ENCODE measurements around the gene SLC4A9. TPM values are rescaled to one million over a fixed set of nuclear protein-coding genes. Genes with fewer than 3 reads are reported as not detected.

SLC4A9 gene
- total and polyA plus RNA-seq, 9 donors = 0.13 TPM; not detected in 8

DNA sequence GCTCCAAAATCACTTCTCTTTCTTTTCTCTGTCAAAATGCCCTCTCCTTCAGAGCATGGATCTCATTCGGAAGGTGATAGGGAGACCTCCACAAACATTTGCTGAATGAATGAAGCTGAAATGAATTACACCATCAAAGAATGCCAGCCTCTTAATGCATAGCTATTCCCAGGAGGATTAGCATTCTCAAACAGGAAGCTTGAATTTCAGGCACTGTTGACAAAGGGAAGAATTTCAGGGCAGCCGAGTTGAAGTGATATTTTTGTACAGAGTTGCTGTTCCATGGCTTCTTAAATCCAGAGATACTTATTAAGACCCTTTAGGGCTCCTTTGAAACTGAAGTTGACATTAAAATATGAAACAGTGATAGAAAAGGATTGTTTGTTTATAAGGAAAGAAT is 32.4 kb upstream of the SLC4A9 start:
- 43 to 64% (median 45%) methylated on average over 2 of the region's 2 CpGs for WGBS, 3 donors
- Histone ChIP-seq H3K27ac (no peak overlapping the region), H3K4me3 (no peak overlapping the region), H3K4me1 (ENCODE audit: insufficient read depth) (peaks cover 8% of the 10 kb centered on the region), H3K27me3 (no peaks in the 10 kb centered on the region), H3K9me3 (no peaks in the 10 kb centered on the region), H3K36me3 (no peaks in the 10 kb centered on the region)
- intact Hi-C loops (cut with DNase I) = no loop called here
- DNase-seq = no peak
- TF ChIP-seq EP300 (IDR thresholded peaks at IDR 0.05) (no peak), POLR2A (IDR thresholded peaks at IDR 0.05) (no peak)
- TF ChIP-seq, protein P1, sequence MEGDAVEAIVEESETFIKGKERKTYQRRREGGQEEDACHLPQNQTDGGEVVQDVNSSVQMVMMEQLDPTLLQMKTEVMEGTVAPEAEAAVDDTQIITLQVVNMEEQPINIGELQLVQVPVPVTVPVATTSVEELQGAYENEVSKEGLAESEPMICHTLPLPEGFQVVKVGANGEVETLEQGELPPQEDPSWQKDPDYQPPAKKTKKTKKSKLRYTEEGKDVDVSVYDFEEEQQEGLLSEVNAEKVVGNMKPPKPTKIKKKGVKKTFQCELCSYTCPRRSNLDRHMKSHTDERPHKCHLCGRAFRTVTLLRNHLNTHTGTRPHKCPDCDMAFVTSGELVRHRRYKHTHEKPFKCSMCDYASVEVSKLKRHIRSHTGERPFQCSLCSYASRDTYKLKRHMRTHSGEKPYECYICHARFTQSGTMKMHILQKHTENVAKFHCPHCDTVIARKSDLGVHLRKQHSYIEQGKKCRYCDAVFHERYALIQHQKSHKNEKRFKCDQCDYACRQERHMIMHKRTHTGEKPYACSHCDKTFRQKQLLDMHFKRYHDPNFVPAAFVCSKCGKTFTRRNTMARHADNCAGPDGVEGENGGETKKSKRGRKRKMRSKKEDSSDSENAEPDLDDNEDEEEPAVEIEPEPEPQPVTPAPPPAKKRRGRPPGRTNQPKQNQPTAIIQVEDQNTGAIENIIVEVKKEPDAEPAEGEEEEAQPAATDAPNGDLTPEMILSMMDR (IDR thresholded peaks at IDR 0.05) = no peak

DNA sequence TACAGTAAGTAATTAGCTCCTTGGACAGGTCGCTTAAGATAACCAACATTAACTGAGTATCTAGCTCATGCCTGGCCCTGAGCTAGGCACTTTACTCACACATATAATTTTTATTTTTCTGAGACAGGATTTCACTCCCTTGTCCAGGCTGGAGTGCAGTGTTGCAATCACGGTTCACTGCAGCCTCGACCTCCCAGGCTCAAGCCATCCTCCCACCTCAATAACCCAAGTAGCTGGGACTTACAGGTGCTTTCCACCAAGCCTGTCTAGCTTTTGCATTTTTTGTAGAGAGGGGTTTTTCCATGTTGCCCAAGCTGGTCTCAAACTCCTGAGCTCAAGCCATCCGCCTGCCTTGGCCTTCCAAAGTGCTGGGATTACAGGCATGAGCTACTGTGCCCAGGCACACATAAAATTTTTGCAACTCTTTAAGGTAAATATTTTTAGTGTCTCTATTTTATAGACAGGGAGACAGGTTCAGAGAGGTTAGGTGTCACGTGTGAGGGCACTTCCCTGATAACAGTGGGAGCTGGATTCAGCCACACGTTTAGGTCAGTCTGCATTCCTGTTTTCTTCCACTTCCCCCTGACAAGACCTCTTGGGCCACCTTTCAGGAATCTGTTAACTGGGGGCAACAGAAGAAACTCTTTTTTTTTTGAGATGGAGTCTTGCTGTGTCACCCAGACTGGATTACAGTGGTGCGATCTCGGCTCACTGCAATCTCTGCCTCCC is 31.8 kb upstream of the SLC4A9 start:
- 80 to 86% (median 81%) methylated on average over 8 of the region's 8 CpGs for WGBS, 3 donors
- Histone ChIP-seq H3K4me1 (ENCODE audit: insufficient read depth) (peaks cover 3% of the 10 kb centered on the region), H3K27me3 (no peaks in the 10 kb centered on the region), H3K4me3 (no peak overlapping the region), H3K9me3 (no peaks in the 10 kb centered on the region), H3K36me3 (no peaks in the 10 kb centered on the region), H3K27ac (no peak overlapping the region)
- intact Hi-C loops (cut with DNase I) = no loop called here
- no peak for DNase-seq
- no peak for TF ChIP-seq POLR2A (IDR thresholded peaks at IDR 0.05)
- TF ChIP-seq, protein P1 (IDR thresholded peaks at IDR 0.05) = no peak
- TF ChIP-seq EP300 (IDR thresholded peaks at IDR 0.05) = no peak

DNA sequence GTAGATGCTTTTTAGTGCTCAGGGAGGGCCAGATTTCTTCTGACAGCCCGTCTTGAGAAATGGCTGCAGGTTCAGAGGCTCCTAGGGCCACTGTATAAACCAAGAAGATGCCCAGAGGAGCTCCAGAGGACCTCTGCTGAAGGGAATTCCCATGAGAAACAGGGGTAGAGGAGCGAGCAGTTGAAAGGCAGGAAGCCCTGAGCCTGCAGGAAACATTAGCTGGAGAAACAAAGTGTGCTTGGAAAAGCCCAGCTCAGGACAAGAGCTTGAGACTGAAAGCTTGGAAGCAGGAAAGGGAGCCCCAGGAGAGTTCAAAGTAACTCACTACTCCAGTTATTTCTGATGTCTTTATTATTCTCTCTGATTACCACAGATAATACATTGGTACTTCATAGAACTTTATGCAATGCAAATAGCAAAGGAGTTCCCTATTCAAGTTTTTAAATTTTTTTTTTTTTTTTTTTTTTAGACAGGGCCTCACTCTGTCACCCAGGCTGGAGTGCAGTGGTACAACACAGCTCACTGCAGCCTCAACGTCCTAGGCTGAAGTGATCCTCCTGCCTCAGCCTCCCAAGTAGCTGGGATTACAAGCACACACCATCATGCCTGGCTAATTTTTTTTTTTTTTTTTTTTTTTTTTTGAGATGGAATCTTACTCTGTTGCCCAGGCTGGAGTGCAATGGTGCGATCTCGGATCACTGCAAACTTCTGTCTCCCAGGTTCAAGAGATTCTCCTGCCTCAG is 30.1 kb upstream of the SLC4A9 start:
- Histone ChIP-seq H3K9me3 (no peaks in the 10 kb centered on the region), H3K4me3 (no peak overlapping the region), H3K36me3 (no peaks in the 10 kb centered on the region), H3K27me3 (no peaks in the 10 kb centered on the region), H3K4me1 (ENCODE audit: insufficient read depth) (no peaks in the 10 kb centered on the region), H3K27ac (no peak overlapping the region)
- intact Hi-C loops (cut with DNase I) = no loop called here
- WGBS, 3 donors = 76 to 83% (median 77%) methylated on average over 5 of the region's 5 CpGs
- no peak for DNase-seq
- TF ChIP-seq POLR2A (IDR thresholded peaks at IDR 0.05) = no peak
- TF ChIP-seq, protein P1 (IDR thresholded peaks at IDR 0.05) = no peak
- TF ChIP-seq EP300 (IDR thresholded peaks at IDR 0.05) = no peak

DNA sequence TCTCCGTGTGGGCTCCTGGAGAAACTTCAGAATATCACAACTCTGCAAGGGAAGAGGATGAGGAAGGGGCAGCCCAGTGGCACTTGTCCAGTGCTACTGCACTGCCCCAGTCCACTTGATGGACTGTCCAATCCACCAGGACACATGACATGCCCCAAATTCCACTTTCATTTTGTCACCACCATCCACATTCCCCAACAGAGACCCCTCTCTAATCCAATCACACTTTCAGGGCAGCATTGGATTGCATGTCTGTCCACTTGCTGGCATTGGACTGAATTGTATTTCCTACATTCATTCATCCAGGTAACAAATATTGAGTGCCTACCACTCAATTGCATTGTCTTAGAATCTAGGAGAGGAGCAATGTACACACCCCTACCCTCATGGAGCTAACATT is 28.4 kb upstream of the SLC4A9 start:
- intact Hi-C loops (cut with DNase I) = no loop called here
- no peaks in the 10 kb centered on the region for H3K27me3 ChIP-seq
- H3K4me1 ChIP-seq (ENCODE audit: insufficient read depth) = peaks cover 3% of the 10 kb centered on the region
- WGBS, 3 donors = 62 to 69% (median 68%) methylated on average over 1 of the region's 1 CpG
- no peaks in the 10 kb centered on the region for H3K9me3 ChIP-seq
- no peak for DNase-seq
- H3K27ac ChIP-seq = no peak overlapping the region
- TF ChIP-seq EP300 (IDR thresholded peaks at IDR 0.05) = no peak
- TF ChIP-seq, protein P1 (IDR thresholded peaks at IDR 0.05) = no peak
- TF ChIP-seq POLR2A (IDR thresholded peaks at IDR 0.05) = no peak
- H3K4me3 ChIP-seq = no peak overlapping the region
- no peaks in the 10 kb centered on the region for H3K36me3 ChIP-seq
